ENCODE data around the gene VSTM4. TPM values are rescaled to one million over a fixed set of nuclear protein-coding genes. Genes with fewer than 3 reads are reported as not detected.

Gene VSTM4
- total RNA-seq, 1 experiment from 2014 or later: 0.72 TPM

DNA sequence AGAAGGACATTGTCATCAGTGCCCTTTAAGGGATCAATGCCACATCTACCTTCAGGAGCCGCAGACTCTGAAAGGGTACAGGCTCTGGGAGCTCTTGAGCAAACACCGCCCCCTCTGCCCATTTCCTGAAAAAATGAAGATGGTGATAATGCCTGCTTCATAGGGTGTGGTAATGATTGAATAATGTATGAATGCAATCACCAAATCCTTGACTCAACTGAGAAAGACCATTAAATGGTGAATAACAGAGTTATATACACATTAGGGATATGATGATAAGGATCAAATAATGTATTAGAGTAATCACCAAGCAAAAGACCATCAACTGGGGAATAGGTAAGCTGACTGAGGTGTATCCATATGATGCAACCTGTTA lies 17.0 kb upstream of the VSTM4 start:
- TF ChIP-seq, protein P1, sequence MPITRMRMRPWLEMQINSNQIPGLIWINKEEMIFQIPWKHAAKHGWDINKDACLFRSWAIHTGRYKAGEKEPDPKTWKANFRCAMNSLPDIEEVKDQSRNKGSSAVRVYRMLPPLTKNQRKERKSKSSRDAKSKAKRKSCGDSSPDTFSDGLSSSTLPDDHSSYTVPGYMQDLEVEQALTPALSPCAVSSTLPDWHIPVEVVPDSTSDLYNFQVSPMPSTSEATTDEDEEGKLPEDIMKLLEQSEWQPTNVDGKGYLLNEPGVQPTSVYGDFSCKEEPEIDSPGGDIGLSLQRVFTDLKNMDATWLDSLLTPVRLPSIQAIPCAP (CRISPR knock-in tag; IDR thresholded peaks at IDR 0.05): no peak
- TF ChIP-seq SMAD4 (CRISPR knock-in tag; IDR thresholded peaks at IDR 0.05) (no peak), CBFB (CRISPR knock-in tag; IDR thresholded peaks at IDR 0.05; ENCODE audit: low read depth) (no peak)
- TF ChIP-seq, protein P2, sequence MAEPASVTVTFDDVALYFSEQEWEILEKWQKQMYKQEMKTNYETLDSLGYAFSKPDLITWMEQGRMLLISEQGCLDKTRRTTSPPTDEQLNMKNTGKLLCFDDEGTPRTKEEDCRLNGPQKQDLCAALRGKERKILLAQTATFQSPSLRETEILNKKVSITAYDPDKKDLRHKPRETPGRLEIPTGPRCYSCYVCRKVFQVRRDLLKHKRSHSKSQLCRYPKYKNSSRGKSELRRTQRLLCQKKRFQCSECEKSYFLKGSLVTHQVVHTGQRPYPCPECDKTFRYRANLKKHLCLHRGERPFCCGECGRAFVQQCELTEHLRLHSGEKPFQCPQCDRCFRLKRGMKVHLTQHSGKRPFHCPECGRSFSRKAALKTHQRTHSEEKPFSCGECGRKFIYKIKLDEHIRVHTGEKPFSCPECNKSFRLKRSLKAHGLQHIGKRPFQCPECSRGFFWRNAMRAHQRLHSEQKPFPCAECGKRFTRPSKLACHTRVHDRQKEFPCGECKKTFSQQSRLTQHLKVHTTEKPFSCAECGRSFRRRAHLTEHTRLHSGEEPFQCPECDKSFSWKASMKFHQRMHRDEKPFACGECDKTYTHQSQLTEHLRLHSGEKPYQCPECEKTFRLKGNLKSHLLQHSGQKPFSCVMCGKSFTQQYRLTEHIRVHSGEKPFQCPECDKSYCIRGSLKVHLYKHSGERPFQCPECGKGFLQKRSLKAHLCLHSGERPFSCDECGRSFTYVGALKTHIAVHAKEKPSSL (CRISPR knock-in tag; conservative IDR thresholded peaks at IDR 0.05): no peak
- TF ChIP-seq, protein P3, sequence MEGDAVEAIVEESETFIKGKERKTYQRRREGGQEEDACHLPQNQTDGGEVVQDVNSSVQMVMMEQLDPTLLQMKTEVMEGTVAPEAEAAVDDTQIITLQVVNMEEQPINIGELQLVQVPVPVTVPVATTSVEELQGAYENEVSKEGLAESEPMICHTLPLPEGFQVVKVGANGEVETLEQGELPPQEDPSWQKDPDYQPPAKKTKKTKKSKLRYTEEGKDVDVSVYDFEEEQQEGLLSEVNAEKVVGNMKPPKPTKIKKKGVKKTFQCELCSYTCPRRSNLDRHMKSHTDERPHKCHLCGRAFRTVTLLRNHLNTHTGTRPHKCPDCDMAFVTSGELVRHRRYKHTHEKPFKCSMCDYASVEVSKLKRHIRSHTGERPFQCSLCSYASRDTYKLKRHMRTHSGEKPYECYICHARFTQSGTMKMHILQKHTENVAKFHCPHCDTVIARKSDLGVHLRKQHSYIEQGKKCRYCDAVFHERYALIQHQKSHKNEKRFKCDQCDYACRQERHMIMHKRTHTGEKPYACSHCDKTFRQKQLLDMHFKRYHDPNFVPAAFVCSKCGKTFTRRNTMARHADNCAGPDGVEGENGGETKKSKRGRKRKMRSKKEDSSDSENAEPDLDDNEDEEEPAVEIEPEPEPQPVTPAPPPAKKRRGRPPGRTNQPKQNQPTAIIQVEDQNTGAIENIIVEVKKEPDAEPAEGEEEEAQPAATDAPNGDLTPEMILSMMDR (IDR thresholded peaks at IDR 0.05): no peak
- TF ChIP-seq, protein P4, sequence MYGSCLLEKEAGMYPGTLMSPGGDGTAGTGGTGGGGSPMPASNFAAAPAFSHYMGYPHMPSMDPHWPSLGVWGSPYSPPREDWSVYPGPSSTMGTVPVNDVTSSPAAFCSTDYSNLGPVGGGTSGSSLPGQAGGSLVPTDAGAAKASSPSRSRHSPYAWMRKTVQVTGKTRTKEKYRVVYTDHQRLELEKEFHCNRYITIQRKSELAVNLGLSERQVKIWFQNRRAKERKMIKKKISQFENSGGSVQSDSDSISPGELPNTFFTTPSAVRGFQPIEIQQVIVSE (CRISPR knock-in tag; IDR thresholded peaks at IDR 0.05; ENCODE audit: borderline replicate concordance): no peak
- ATAC-seq: peak; percentile 26
- ChIA-PET POLR2A (no interaction called here), CTCF (interaction anchor here (0.8 to 2.0 kb wide), 2 partner anchors 12 to 32 kb away, joined by 3 to 10 read pairs; no protein-coding TSS in a partner anchor)
- Mint-ChIP-seq H3K27me3 (ENCODE audit: low read depth) (peaks cover 6% of the 10 kb centered on the region; the same call in 1 of the 2 replicates), H3K4me1 (0 out of 2 replicates have a peak, but pooled peaks cover 4% of the 10 kb centered on the region), H3K9me3 (peaks cover 17% of the 10 kb centered on the region), H3K4me3 (no peak overlapping the region), H3K36me3 (0 out of 2 replicates have a peak, but pooled peaks cover 2% of the 10 kb centered on the region), H3K27ac (no peak overlapping the region)
- no peak for DNase-seq (ENCODE audit: low spot score)

DNA sequence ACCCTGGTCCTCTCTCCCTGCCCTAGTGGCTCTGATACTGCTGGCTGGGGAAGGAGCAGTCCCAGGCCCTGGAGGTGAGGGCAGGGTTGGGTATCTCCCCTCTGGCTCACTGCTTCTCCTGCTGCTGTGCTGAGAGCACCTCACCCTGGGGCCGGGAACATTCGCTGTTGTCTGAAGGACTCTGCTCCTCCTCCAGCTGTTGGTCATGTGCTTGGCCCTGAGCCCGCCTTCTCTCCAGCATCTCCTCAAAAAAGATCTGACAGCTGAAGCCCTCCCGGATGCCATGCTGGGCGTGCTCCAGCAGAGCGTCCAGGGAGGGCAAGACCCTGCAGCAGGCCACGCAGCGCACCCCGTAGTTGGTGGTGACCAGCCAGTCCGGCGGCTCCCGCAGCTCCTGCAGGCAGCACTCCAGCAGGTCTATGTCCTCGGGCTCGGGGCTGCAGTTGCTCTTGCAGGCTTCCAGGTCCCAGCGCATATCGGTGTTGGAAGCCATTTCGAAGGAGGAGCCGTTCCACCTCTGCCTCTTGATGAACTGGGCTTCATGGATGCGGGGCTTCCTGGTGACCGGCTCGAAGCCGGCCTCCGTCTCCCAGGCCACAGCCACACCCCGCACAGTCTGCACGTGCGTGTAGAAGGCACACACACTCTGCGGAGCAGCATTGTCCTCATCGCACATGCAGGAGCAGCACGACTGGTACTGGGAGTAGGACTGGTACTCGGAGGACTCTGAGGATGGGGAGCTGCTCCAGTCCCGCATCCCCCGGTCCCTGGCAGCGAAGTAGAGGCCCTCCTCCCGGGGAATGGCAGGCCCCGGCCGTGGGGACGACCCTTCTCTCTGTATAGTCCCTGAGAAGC lies 16.4 kb upstream of the VSTM4 start:
- Mint-ChIP-seq H3K27ac (no peak overlapping the region; the same call in 1 of the 2 replicates), H3K36me3 (no peaks in the 10 kb centered on the region), H3K4me3 (no peak overlapping the region), H3K27me3 (ENCODE audit: low read depth) (peaks cover 6% of the 10 kb centered on the region; the same call in 1 of the 2 replicates), H3K4me1 (0 out of 2 replicates have a peak, but pooled peaks cover 4% of the 10 kb centered on the region), H3K9me3 (peaks cover 11% of the 10 kb centered on the region)
- ATAC-seq: 0 out of 2 replicates have a peak, but pooled peaks have one; percentile 20
- CTCF ChIA-PET: interaction anchor here (0.8 to 2.0 kb wide), 2 partner anchors 12 to 33 kb away, joined by 3 to 10 read pairs; no protein-coding TSS in a partner anchor
- POLR2A ChIA-PET: no interaction called here
- DNase-seq (ENCODE audit: low spot score): no peak
- TF ChIP-seq, protein P5, sequence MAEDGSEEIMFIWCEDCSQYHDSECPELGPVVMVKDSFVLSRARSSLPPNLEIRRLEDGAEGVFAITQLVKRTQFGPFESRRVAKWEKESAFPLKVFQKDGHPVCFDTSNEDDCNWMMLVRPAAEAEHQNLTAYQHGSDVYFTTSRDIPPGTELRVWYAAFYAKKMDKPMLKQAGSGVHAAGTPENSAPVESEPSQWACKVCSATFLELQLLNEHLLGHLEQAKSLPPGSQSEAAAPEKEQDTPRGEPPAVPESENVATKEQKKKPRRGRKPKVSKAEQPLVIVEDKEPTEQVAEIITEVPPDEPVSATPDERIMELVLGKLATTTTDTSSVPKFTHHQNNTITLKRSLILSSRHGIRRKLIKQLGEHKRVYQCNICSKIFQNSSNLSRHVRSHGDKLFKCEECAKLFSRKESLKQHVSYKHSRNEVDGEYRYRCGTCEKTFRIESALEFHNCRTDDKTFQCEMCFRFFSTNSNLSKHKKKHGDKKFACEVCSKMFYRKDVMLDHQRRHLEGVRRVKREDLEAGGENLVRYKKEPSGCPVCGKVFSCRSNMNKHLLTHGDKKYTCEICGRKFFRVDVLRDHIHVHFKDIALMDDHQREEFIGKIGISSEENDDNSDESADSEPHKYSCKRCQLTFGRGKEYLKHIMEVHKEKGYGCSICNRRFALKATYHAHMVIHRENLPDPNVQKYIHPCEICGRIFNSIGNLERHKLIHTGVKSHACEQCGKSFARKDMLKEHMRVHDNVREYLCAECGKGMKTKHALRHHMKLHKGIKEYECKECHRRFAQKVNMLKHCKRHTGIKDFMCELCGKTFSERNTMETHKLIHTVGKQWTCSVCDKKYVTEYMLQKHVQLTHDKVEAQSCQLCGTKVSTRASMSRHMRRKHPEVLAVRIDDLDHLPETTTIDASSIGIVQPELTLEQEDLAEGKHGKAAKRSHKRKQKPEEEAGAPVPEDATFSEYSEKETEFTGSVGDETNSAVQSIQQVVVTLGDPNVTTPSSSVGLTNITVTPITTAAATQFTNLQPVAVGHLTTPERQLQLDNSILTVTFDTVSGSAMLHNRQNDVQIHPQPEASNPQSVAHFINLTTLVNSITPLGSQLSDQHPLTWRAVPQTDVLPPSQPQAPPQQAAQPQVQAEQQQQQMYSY (CRISPR knock-in tag; IDR thresholded peaks at IDR 0.05): no peak
- TF ChIP-seq JUN (CRISPR knock-in tag; IDR thresholded peaks at IDR 0.05) (no peak), NR2C2 (CRISPR knock-in tag; IDR thresholded peaks at IDR 0.05) (no peak)
- TF ChIP-seq, protein P6, sequence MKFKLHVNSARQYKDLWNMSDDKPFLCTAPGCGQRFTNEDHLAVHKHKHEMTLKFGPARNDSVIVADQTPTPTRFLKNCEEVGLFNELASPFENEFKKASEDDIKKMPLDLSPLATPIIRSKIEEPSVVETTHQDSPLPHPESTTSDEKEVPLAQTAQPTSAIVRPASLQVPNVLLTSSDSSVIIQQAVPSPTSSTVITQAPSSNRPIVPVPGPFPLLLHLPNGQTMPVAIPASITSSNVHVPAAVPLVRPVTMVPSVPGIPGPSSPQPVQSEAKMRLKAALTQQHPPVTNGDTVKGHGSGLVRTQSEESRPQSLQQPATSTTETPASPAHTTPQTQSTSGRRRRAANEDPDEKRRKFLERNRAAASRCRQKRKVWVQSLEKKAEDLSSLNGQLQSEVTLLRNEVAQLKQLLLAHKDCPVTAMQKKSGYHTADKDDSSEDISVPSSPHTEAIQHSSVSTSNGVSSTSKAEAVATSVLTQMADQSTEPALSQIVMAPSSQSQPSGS (CRISPR knock-in tag; IDR thresholded peaks at IDR 0.05; ENCODE audit: borderline replicate concordance, low read depth): no peak

All from WTC11 (cell line).